Hypothalamus (tissue), 51 donors: ENCODE results near the gene MACC1.
"Not testable (repeated sequence)": the region's sequence is repeated elsewhere in the genome, so short reads cannot be mapped to it uniquely, and the experiment has no call there.

Source experiments
- DNase-seq, 51 donors: peaks; one replicate each; lab custom pipeline; 2025; lab: John Stamatoyannopoulos, UW

The MACC1 gene

GRCh38 chr7:20140291-20141001 lies 76.7 kb downstream of the MACC1 start:
- no peak for DNase-seq

GRCh38 chr7:20136647-20137046 lies 80.5 kb downstream of the MACC1 start:
- no peak for DNase-seq

- no peak for DNase-seq
These were observed 83.4 kb downstream of the MACC1 start for GRCh38 chr7:20133803-20134202.

- no peak for DNase-seq
These were observed 84.6 kb downstream of the MACC1 start for GRCh38 chr7:20132585-20132984.

GRCh38 chr7:20131776-20132175 lies 85.4 kb downstream of the MACC1 start:
- DNase-seq: no peak

GRCh38 chr7:20129920-20130319 lies 87.3 kb downstream of the MACC1 start:
- no peak for DNase-seq

- no peak for DNase-seq
These were observed 89.2 kb downstream of the MACC1 start for GRCh38 chr7:20128001-20128400.

GRCh38 chr7:20126060-20126459 lies 91.1 kb downstream of the MACC1 start:
- DNase-seq: not testable (repeated sequence)

- DNase-seq: not testable (repeated sequence)
These were observed 93.1 kb downstream of the MACC1 start for GRCh38 chr7:20124087-20124486.

GRCh38 chr7:20122653-20123316 lies 94.4 kb downstream of the MACC1 start:
- DNase-seq: not testable (repeated sequence)

GRCh38 chr7:20122073-20122472 lies 95.1 kb downstream of the MACC1 start:
- DNase-seq: no peak

- no peak for DNase-seq
These were observed 95.8 kb downstream of the MACC1 start for GRCh38 chr7:20121404-20121803.

- DNase-seq: not testable (repeated sequence)
These were observed 96.5 kb downstream of the MACC1 start for GRCh38 chr7:20120611-20121168.

GRCh38 chr7:20116869-20117268 lies 100.3 kb downstream of the MACC1 start:
- no peak for DNase-seq

- peak in 5 of 51 donors; percentile 0 to 10 (median 1) for DNase-seq
These were observed 102.7 kb downstream of the MACC1 start for GRCh38 chr7:20114468-20114867.

- no peak for DNase-seq
These were observed 103.7 kb downstream of the MACC1 start for GRCh38 chr7:20113427-20114027.

- no peak for DNase-seq
These were observed 104.5 kb downstream of the MACC1 start for GRCh38 chr7:20112696-20113095.

GRCh38 chr7:20111821-20112542 lies 105.2 kb downstream of the MACC1 start:
- DNase-seq: no peak

- DNase-seq: no peak
These were observed 109.6 kb downstream of the MACC1 start for GRCh38 chr7:20107582-20107981.

- no peak for DNase-seq
These were observed 112.5 kb downstream of the MACC1 start for GRCh38 chr7:20104696-20105095.

- no peak for DNase-seq
These were observed 114.2 kb downstream of the MACC1 start for GRCh38 chr7:20102982-20103381.
